ENCODE results near the gene CRIP1.

CRIP1 gene

DNA sequence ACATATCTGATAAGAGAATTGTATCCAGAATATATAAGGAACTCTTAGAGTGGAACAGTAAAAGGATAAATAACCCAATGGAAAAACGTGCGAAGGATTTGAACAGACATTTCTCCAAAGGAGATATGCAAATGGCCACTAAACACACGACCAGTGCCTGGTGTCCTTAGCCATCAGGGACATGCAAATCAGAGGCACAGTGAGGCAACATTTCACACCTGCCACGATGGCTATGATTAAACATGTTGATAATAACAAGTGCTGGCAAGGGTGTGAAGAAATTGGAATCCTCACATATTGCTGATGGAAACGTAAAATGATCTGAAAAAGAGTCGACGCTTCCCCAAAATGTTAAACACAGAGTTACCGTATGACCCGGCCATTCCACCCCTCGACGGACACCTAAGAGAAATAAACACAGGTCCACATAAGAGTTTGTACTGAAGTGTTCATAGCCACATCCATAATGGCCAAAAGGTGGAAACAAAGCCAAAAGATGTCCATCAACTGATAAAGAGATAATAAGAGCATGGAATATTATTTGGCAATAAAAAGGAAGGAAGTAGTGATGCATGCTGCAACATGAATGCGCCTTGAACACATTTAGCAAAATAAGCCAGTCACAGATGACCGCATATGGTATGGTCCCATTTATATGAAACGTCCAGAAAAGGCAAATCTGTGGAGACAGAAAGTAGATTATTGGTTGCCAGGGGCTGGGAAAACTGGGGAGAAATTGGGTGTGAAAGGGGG is 33.4 kb downstream of the CRIP1 start:
- DNase-seq = no peak

- DNase-seq = no peak
Measured at GRCh38 chr14:105525326-105525725, 38.6 kb downstream of the CRIP1 start.

GRCh38 chr14:105525861-105526775 is 39.4 kb downstream of the CRIP1 start, which contains the start of gene TMEM121:
TMEM121 (plus strand) TSS chr14:105526583; CDS start chr14:105528835, 2,252 bp downstream.
- DNase-seq = no peak

DNA sequence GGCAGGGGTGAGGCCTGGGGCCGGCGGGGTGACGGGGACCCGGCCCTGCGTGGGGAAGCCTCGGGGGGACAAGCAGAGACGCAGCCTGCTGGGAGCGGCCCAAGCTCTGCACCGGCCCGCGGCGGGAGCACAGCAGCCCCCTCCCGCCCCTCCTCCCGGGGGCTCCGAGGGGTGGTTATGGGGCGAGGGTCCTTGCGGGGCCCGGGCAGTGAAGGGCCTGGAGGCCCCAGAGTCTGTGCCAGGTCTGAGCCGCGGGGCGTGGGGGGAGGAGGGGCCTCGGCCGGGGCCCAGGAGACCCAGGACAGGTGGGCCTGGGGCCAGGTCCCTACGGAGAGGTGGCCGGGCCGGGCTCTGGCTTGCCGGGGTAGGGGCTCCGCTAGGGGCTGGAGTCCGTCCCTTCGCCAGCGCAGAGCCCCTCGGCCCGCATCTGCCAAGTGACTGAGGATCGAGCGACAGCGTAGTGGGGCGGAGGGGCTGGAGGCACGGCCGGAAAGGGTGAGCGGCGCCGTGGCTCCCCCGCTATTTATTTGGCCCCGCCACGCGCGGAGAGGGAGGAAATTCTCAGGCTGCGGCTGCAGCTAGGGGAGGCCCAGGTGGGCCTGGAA is 40.2 kb downstream of the CRIP1 start:
- DNase-seq = no peak

DNA sequence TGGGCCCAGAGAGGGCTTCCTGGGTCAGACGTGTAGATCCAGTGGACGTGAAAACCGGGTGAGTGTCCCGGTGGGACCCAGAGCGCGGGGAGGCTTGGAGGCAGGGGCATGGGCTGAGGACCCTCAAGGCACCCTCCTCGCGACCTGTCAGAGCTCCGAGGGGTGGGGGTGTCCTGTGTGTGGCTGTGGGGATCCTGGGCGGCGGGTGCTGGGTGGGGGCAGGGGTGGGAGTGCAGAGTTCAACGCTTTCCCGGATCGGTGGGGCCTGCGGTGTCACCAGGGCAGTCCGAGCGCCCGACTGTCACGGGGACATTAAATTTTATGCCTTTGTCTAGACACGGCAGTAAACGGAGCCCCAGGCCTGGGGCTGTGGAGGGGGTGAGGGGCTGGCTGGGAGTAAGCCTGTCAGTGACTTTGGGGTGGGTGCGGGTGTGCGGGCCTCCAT is 40.7 kb downstream of the CRIP1 start:
- no peak for DNase-seq

GRCh38 chr14:105527826-105528585 is 41.3 kb downstream of the CRIP1 start:
- peak; percentile 81 for DNase-seq

DNA sequence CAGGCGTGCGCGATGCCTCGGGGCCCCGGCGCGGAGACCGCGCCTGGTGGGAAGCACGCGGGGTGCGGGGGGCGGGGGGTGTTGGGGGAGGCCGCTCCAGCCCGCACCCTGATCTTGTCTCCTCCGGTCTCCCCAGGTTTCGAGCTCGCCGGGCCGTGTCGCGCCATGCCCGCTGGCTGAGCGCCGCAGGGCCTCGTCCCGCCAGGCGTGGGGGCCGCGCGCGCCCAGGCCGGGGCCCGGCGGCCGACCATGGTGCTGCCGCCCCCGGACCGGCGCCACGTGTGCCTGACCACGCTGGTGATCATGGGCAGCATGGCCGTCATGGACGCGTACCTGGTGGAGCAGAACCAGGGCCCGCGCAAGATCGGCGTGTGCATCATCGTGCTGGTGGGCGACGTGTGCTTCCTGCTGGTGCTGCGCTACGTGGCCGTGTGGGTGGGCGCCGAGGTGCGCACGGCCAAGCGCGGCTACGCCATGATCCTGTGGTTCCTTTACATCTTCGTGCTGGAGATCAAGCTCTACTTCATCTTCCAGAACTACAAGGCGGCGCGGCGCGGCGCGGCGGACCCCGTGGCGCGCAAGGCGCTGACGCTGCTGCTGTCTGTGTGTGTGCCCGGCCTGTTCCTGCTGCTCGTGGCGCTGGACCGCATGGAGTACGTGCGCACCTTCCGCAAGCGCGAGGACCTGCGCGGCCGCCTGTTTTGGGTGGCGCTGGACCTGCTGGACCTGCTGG is 42.1 kb downstream of the CRIP1 start:
- DNase-seq = peak; percentile 78

DNA sequence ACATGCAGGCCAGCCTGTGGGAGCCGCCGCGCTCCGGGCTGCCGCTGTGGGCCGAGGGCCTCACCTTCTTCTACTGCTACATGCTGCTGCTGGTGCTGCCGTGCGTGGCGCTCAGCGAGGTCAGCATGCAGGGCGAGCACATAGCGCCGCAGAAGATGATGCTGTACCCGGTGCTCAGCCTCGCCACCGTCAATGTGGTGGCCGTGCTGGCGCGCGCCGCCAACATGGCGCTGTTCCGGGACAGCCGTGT is 42.6 kb downstream of the CRIP1 start:
- no peak for DNase-seq

- DNase-seq = peak; percentile 52
Measured at GRCh38 chr14:105529569-105530284, 43.0 kb downstream of the CRIP1 start.

GRCh38 chr14:105530285-105531087 is 43.8 kb downstream of the CRIP1 start:
- no peak for DNase-seq

DNA sequence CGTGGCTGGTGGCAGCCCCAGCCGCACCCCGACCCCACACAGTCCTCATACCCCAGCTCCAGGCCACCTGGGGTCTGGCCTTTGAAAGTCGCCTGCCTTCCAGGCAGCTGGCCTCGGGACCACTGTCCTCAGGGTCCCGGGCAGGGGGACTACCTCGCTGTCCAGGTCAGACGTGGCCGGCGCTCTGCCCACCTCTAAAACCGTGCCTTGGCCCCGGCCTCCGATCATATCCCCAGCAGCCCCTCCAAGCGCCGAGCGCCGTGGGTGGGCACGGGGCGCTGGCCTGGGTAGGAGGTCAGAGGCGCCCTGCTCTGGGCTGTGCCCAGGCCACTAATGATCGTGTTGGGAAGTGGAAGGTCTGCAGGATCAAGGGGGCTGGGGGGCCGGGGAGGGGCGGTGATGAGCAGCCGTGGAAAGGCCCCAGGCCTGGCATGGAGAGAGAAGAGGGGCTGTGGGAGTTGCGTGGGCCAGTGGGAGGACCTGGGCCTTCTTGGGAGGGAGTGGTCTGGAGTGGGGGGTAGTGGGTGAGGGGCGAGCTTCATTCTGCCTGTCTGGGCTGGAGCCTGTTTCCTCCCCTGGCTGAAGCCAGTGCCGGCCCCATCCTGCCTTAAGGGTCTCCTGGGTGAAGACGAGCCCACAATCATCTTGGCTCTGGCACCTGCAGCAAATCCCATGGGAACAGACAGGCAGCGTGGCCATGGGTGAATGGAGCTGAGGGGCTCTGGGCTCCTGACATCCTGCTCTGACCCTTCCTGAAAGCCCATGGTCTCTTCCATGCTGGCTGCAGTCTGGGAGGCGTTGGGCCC is 44.6 kb downstream of the CRIP1 start:
- DNase-seq = no peak

DNA sequence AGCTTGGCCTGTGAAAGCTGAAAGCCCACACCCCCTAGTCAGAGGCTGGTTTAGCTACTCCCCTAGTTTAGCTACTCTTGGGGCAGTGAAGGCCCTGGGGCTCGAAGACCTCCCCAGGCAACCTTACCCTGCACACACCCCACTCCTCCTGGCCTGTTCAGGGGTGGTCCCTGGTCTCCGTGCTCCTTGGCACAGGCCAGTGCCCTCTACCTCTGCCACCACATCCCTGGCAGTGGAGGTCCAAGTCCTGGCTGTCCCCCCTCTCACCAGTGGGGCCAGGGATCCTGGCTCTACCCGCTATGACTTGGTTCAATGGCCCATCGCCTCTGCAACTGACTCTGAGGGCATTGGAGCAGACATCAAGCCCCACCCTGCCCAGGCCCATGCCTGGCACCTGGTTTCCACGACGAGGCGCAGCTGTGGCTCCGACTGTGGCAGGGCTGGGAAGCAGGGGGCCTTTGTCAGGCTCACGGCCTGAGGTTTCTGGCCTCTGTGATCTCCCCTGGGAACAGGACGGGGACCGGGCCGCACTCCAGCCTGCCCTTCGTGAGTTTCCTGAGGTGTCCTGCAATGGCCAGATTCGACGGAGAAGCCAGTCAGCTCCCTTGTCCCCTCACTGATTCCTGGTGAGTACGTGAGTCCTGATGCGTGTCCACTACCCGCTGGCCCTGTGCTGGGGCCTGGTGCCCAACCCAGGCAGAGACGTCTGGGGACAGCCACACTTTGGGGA is 45.4 kb downstream of the CRIP1 start:
- no peak for DNase-seq

DNA sequence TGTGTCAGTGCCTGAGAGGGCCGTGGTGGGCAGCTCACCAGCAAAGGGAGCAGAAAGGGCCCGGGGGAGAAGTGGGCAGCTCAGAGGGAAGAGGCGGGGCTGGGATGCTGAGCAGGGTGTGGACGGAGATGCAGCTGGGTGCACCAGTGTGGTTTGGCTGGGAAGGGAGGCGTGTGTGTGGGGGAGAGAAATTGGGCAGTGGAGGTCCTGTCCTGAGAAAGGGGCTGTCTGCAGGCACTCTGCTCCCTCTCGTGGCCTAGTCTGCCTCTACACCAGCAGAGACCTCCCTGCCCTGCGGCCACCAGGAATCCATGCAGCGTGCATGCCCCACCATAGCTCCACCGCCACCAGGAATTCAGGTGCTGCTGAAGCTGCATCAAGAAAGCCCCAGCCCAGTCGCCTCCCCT is 46.1 kb downstream of the CRIP1 start:
- DNase-seq = no peak

DNA sequence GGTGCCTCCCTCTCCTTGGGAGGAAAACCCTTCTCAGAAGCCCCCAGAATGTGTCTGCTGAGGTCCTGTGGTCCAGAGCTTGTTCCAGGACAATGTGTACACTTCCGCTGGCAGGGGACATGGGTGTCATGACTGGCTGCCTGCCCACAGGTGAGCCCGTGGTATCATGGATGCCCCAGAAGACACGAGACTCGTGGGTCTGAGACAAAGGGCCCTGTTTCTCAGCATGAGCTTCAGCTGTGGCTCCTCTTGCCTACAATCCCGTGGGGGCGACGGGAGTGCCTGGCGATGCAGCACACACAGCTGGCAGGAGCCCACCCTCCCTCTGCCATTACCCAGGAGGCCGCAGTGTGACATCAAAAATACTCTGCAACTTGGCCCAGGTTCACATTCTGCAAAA is 46.7 kb downstream of the CRIP1 start:
- DNase-seq = no peak

DNA sequence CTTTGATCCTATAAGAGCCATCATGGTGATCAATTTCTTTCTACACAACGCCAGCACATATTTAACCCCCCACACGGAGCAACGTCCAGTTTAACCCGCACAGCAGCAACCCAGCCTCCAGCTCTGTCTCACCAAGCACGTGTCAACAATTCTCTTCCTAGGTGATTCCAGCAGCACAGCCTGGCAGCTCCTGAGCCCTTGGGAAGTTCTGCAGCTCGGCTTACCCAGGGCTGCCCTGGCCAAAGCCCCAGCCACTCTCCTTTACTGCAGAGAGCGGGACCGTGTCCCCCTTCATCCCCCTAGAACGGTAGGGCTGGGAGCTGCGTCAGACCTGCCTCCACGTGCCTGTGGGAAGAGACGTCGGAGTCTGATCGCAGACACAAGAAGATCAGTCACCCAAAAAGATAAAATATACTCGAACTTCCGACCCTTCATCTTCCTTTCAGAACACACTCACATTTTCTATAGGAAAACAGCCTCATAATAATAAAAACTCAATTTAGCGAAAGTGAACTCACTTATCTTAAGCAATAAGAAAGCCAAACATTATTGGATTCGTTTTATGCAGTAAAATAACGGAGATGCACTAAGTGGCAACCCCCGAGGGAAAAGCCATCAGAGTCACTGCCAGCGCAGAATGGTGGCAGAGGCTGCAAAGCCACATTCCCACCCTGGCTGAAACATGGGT is 47.3 kb downstream of the CRIP1 start:
- DNase-seq = no peak

DNA sequence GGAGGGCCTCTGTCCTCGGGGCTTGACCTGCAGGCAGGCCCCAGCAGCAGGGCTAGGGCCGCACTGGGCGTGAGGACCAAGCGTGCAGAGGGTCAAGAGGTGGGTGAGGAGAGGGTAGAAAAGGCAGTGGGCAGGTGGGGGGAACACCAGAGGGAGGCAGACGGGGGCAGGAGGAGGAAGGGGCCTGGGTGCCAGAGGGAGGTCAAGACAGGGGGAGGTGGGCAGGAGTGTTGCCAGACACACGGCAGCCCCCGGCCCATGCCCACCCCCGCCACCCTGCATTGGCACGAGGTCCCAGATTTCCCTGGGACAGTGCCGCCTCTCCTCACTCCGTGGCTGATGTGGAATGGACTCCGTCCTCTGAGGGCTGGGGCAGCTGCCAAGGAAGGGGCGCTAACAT is 47.9 kb downstream of the CRIP1 start:
- DNase-seq = no peak

- DNase-seq = no peak
Measured at GRCh38 chr14:105536051-105536450, 49.4 kb downstream of the CRIP1 start.

Data from stimulated activated CD4-positive, alpha-beta T cell treated with anti-CD3 and anti-CD28 coated beads, Interleukin-4, amount 100 ng/mL, for 24 hours (primary cell).